Ishikawa (cell line): ENCODE results near the gene PHC1.

Source experiments
- CEBPB ChIP-seq: IDR thresholded peaks from 2 replicates; pipeline ENCODE4 v1.6.1; 2012
- CREB1 ChIP-seq: IDR thresholded peaks from 2 replicates; pipeline ENCODE4 v1.6.1; 2012; ENCODE audit warnings: low read depth
- EGR1 ChIP-seq: IDR thresholded peaks from 2 replicates; pipeline ENCODE4 v1.6.1; 2012
- EP300 ChIP-seq: IDR thresholded peaks from 2 replicates; pipeline ENCODE4 v1.6.1; 2012; ENCODE audit warnings: borderline replicate concordance
- FOXM1 ChIP-seq: IDR thresholded peaks from 2 replicates; pipeline ENCODE4 v1.6.1; 2012; ENCODE audit warnings: low read depth, borderline replicate concordance
- NFIC ChIP-seq: IDR thresholded peaks from 2 replicates; pipeline ENCODE4 v1.6.1; 2012
- RAD21 ChIP-seq: IDR thresholded peaks from 2 replicates; pipeline ENCODE4 v1.6.1; 2012; ENCODE audit warnings: low read depth
- TAF1 ChIP-seq: IDR thresholded peaks from 2 replicates; pipeline ENCODE4 v1.6.1; 2012; ENCODE audit warnings: low read depth, mild to moderate bottlenecking
- TCF12 ChIP-seq: IDR thresholded peaks from 2 replicates; pipeline ENCODE4 v1.6.1; 2012; ENCODE audit warnings: low read depth
- TEAD4 ChIP-seq: IDR thresholded peaks from 2 replicates; pipeline ENCODE4 v1.6.1; 2012
- YY1 ChIP-seq: IDR thresholded peaks from 2 replicates; pipeline ENCODE4 v1.6.1; 2012; ENCODE audit warnings: low read depth
- ZBTB7A ChIP-seq: IDR thresholded peaks from 2 replicates; pipeline ENCODE4 v1.6.1; 2012; ENCODE audit warnings: low read depth
- TF ChIP-seq, protein P1 (sequence below): IDR thresholded peaks from 2 replicates; pipeline ENCODE4 v1.6.1; 2012; ENCODE audit warnings: low read depth, mild to moderate bottlenecking
- TF ChIP-seq, protein P2 (sequence below): IDR thresholded peaks from 2 replicates; pipeline ENCODE4 v1.6.1; 2012
- TF ChIP-seq, protein P3 (sequence below): IDR thresholded peaks from 2 replicates; pipeline ENCODE4 v1.6.1; 2012

Gene PHC1

DNA sequence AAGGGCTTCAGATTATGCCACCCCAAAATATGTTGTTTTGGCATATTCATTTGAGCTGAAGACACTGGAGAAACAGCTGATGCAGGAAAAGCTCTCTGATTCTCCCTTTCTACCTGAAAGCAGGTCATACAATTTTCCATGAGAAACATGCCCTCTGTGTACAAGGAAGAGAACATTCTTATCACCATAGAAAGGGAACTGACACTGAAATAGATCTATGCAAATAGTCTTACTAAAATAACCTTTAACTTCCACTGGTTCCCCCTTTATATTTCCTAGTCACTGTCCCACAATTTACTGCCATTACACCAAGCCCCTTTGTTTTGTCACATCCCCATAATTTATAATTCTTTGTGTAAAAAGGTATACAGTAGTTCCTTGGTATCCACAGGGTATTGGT is 9.6 kb upstream of the PHC1 start:
- TF ChIP-seq CEBPB (no peak), NFIC (no peak), TCF12 (no peak)

DNA sequence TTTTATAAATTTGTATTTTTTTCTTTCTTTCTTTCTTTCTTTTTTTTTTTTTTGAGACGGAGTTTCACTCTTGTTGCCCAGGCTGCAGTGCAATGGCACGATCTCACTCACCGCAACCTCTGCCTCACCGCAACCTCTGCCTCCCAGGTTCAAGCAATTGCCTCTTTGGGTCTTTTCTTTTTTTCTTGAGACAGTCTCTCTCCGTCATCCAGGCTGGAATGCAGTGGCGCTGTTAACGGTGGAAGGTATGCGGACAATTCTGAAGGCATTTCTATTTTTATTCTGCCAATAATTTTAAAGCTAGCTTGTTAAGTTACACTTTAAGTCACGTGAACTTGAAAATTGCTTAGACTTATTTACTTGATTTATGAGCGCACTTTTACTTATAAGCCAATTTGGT is 8.8 kb upstream of the PHC1 start:
- TF ChIP-seq ZBTB7A = no peak
- no peak for TF ChIP-seq EGR1
- no peak for TF ChIP-seq YY1

DNA sequence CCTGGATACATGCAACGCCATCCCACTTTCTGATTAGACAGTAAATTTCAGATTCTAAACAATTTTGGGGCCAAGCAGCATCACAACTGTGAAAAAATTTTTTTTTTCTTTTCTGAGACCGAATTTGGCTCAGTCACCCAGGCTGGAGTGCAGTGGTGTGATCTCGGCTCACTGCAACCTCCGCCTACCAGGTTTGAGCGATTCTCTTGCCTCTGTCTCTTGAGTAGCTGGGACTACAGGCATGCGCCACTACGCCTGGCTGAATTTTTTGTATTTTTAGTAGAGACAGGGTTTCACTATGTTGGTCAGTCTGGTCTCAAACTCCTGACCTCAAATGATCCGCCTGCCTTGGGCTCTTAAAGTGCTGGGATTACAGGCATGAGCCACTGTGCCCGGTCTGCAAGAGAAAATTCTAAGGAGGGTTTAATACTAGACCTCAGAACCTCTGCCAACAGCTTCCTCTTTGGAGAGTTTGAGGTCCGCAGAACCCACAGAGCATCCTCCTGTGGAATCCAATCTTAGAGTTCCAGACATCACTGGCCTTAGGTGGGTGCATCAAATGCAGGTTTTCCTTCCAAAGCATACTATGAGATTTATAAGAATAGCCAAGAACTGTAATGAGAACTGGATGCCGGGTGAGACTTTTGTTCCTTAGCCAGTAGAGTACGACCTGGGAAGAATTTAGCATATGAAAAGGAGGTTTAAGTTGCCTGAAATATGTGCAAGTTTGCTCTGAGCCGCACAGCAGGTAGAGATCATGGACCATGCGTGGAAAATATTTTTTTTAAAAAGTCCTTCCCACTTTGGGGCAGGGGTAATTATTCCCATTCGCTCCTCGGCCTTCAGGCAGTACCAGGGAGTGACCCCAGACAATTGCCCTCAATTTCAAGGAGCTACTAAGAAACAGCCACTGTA is 7.8 kb upstream of the PHC1 start:
- TF ChIP-seq CREB1 = no peak
- TF ChIP-seq EP300 = no peak
- no peak for TF ChIP-seq YY1
- TF ChIP-seq CEBPB = no peak
- no peak for TF ChIP-seq FOXM1
- no peak for TF ChIP-seq TCF12
- no peak for TF ChIP-seq ZBTB7A
- TF ChIP-seq, protein P1, sequence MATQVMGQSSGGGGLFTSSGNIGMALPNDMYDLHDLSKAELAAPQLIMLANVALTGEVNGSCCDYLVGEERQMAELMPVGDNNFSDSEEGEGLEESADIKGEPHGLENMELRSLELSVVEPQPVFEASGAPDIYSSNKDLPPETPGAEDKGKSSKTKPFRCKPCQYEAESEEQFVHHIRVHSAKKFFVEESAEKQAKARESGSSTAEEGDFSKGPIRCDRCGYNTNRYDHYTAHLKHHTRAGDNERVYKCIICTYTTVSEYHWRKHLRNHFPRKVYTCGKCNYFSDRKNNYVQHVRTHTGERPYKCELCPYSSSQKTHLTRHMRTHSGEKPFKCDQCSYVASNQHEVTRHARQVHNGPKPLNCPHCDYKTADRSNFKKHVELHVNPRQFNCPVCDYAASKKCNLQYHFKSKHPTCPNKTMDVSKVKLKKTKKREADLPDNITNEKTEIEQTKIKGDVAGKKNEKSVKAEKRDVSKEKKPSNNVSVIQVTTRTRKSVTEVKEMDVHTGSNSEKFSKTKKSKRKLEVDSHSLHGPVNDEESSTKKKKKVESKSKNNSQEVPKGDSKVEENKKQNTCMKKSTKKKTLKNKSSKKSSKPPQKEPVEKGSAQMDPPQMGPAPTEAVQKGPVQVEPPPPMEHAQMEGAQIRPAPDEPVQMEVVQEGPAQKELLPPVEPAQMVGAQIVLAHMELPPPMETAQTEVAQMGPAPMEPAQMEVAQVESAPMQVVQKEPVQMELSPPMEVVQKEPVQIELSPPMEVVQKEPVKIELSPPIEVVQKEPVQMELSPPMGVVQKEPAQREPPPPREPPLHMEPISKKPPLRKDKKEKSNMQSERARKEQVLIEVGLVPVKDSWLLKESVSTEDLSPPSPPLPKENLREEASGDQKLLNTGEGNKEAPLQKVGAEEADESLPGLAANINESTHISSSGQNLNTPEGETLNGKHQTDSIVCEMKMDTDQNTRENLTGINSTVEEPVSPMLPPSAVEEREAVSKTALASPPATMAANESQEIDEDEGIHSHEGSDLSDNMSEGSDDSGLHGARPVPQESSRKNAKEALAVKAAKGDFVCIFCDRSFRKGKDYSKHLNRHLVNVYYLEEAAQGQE = no peak
- TF ChIP-seq TAF1 = no peak
- TF ChIP-seq, protein P2, sequence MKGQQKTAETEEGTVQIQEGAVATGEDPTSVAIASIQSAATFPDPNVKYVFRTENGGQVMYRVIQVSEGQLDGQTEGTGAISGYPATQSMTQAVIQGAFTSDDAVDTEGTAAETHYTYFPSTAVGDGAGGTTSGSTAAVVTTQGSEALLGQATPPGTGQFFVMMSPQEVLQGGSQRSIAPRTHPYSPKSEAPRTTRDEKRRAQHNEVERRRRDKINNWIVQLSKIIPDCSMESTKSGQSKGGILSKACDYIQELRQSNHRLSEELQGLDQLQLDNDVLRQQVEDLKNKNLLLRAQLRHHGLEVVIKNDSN = no peak
- TF ChIP-seq, protein P3, sequence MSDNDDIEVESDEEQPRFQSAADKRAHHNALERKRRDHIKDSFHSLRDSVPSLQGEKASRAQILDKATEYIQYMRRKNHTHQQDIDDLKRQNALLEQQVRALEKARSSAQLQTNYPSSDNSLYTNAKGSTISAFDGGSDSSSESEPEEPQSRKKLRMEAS = no peak
- TF ChIP-seq TEAD4 = no peak
- no peak for TF ChIP-seq NFIC
- no peak for TF ChIP-seq RAD21
- no peak for TF ChIP-seq EGR1

DNA sequence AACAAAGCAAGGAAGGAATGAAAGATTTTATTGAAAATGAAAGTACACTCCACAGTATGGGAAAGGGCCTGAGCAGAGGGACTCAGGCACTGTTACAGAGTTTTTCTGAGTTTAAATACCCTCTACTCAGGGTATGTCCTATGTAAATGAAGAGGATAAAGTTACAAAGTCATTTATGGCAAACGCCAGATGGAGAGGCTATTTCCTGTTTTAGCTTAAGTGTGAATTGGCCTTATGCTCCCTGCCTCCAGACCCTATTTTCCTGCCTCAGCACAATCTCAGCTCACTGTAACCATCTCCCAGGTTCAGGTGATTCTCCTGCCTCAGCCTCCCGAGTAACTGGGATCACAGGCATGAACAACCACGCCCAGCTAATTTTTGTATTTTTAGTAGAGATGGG is 6.8 kb upstream of the PHC1 start:
- TF ChIP-seq, protein P3 = no peak
- TF ChIP-seq NFIC (no peak), ZBTB7A (no peak), EP300 (no peak), RAD21 (no peak), CEBPB (no peak), TEAD4 (no peak), FOXM1 (no peak), TAF1 (no peak), CREB1 (no peak), TCF12 (no peak), EGR1 (no peak), YY1 (no peak)
- TF ChIP-seq, protein P2 = no peak
- TF ChIP-seq, protein P1 = no peak

DNA sequence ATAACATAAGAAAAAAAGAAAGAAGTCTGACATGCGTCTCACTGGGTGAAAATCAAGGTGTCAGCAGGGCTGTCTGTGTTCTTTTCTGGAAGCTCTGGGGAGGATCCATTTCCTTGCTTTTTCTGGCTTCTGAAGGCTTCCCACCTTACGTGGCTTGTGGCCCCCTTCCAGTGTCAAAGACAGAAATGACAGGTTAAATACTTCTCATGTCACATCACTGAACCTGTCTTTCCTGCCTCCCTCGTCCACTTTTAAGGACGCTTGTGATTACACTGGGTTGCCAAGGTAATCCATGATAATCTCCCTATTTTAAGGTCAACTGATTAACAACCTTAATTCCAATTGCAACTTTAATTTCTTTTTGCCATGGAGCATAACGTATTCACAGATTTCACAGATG is 4.6 kb upstream of the PHC1 start:
- TF ChIP-seq TCF12 = no peak
- TF ChIP-seq YY1 = no peak
- TF ChIP-seq FOXM1 = no peak
- no peak for TF ChIP-seq RAD21
- TF ChIP-seq, protein P3 = no peak
- TF ChIP-seq NFIC = no peak
- no peak for TF ChIP-seq TEAD4
- TF ChIP-seq, protein P2 = no peak
- no peak for TF ChIP-seq CEBPB
- no peak for TF ChIP-seq EP300
- TF ChIP-seq, protein P1 = no peak
- TF ChIP-seq CREB1 = no peak
- no peak for TF ChIP-seq TAF1
- TF ChIP-seq ZBTB7A = no peak
- no peak for TF ChIP-seq EGR1
